GM21447 (cell line): Measurements from ENCODE around the gene REXO1.
A peak's percentile ranks its signal among the peaks of the same experiment; 100 is the strongest.
"Not testable (repeated sequence)": the region's sequence is repeated elsewhere in the genome, so short reads cannot be mapped to it uniquely, and the experiment has no call there.

Source experiments
- ATAC-seq: cut with Tn5 transposase; IDR thresholded peaks from one replicate; pipeline ENCODE4 v1.9.1; 2021; ENCODE audit not compliant: unreplicated experiment

REXO1 gene

DNA sequence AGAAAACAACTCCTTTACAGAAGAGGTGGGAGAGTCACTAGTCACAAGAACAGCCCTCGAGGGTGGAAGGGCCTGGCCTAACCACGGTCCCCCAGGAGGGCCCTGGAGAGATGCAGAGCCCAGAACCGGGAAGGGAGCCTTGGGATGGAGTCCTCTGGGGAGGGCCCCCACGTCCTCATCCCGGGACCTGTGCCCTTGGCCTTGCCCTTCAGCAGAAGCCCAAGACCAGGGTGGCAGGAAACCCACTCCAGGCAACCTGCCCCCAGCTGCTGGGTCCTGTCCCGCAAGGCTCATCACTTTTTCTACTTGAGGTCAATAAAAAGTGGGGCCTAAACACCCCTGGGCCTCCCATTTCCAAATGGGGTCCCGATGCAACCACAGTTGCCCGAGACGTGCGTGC lies 33.9 kb downstream of the REXO1 start:
- no peak for ATAC-seq

DNA sequence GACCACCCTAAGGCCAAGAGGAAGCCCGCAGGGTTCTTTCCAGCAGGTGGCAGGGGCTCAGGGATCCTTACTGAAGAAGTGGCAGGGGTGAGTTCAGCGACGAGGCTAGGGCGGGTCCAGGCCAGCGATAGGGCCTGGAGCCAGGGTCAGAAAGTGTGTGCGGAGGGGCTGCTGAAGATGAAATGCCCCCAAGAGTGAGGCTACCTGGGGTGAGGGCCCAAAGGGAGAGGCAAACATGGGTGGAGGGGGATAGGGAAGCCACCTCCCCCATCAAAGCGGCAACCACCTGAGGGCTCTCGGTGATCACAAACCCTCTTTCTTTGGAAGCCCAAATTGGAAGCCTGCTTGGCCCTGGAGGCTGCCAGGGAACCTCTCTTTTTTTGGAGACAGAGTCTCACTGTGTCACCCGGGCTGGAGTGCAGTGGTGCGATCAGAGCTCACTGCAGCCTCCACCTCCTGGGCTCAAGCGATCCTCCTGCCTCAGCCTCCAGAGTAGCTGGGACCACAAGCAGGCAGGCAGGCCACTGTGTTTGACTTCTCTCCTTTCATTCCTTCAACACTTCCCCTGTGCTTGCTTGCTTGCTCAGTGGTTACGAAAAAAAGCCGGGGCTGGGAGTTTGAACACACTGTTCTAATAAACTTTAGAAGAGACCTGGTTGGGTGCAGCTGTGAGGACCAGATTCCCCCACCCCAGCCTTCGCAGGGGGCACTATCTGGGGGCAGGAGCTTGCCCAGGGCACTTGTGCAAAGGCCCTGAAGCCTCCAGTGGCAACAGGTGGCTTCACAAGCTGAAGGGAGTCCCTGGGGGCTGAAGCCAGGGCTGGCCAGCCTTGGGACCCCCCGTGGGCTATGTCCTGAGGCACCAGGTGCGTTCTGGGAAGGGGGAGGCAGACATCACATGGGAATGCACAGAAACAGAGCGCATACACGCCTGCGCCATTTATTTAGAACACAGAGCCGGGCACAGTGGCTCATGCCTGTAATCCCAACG lies 34.8 kb downstream of the REXO1 start:
- ATAC-seq = no peak

DNA sequence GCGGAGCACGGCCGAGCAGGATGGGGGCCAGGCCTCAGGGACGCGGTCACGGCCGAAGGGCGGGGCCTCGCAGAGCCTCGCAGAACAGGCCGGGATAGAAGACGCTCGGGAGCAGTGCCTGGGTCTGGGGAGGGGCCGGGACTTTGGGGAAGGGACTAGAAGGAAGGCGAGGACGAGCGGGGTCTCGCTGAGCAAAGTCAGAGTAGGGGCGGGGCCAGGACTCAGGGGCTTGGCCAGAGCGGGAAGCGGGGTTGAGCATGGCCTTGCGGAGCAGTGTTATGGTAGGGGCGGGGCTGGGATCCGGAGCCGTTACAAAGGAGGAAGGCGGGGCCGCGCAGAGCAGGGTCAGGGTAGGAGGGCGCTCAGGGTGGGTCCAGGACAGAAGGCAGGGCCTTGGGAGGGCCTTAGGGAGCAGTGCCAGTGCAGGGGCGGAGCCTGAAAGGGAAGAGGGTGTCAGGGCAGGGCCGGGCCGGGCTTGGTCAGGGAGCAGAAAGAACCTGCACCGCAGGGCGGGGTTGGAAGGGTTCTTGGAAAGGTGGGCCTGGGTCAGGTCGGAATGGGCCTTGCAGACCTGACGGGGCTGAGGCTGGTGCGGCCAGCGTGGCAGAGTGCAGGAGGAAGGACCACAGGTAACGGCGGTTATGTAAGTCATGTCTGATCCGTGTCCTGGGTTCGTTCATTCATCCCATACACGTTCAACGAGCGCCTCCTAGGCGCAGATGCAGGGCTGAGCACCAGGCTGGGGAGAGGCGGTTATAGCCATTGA lies 35.7 kb downstream of the REXO1 start:
- ATAC-seq = peak; percentile 85

- no peak for ATAC-seq
These were observed 36.3 kb downstream of the REXO1 start, which contains the start of gene ATP8B3 for GRCh38 chr19:1811942-1812425. Gene ATP8B3 (minus strand): TSS chr19:1812276. CDS start chr19:1811736, 540 bp downstream.

DNA sequence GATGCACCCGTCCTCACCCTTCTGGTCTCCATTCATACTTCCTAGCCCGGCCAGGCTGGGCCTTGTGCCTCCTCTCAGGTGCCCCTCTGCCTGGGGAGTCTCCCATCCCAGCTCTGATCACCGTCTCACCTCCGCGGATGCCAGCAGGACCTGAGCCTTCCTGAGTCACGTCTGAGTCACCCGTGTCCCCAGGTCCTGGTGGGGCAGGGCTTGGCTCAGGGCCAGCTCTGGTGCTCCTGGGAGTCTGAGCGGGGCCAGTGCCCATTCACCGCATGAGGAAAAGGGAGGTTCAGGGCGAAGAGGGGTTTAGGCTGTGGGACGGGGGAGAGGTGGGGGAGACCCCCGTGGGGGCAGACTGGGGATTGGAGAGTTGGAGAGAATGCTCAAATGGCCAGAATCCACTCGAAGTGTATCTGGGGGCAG lies 36.8 kb downstream of the REXO1 start:
- no peak for ATAC-seq

- ATAC-seq = no peak
These were observed 37.7 kb downstream of the REXO1 start for GRCh38 chr19:1810439-1811160.

GRCh38 chr19:1809678-1810077 lies 38.6 kb downstream of the REXO1 start:
- ATAC-seq = no peak

- ATAC-seq = no peak
These were observed 39.9 kb downstream of the REXO1 start for GRCh38 chr19:1808395-1808731.

DNA sequence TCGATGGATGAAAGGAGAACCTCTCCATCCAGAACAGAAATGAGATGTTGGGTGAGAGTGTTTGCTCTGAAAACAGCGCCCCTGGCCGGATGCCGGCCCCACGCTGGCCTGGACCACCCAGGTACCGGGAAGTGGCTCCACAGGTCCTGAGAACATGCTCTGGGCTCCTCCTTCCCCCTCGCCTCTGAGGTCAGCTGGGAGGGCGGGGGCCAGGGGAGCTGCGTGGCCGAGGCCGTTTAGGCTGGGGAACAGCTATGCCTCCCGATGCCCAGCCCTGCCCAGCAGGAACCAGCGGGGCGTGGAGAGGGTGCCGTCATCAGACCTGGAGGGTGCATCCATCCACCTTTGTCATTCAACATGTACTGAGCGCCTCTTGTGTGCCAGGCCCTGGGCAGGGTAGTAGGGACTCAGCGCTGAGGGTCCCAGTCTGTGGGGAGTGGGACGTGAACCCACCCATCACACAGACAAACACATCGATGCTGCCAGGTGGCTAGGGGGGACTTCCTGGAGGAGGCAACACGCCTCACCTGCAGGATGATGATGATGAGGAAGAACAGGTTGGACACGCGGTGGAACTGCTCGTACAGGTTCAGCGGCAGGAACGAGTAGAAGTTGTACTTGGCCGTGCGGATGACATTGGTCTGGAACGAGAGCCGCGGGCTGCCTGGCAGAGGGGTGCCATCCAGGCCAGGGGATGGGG lies 40.4 kb downstream of the REXO1 start:
- no peak for ATAC-seq

GRCh38 chr19:1807030-1807694 lies 41.1 kb downstream of the REXO1 start:
- ATAC-seq = no peak

- no peak for ATAC-seq
These were observed 41.9 kb downstream of the REXO1 start for GRCh38 chr19:1806184-1807029.

GRCh38 chr19:1805401-1806183 lies 42.7 kb downstream of the REXO1 start:
- no peak for ATAC-seq

- ATAC-seq = no peak
These were observed 43.4 kb downstream of the REXO1 start for GRCh38 chr19:1804858-1805257.

- ATAC-seq = no peak
These were observed 48.5 kb downstream of the REXO1 start for GRCh38 chr19:1799695-1800342.

DNA sequence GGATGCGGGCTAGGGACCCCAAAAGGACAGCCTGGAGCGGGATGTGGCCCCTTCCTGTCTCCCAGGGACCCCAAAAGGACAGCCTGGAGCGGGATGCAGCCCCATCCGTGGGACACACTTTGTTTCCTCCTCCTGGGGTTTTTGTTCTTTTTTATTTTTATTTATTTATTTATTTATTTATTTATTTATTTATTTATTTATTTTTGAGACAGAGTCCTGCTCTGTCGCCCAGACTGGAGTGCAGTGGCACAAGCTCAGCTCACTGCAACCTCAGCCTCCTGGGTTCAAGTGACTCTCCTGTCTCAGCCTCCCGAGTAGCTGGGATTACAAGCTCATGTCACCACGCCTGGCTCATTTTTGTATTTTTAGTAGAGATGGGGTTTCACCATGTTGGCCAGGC lies 51.0 kb downstream of the REXO1 start:
- not testable (repeated sequence) for ATAC-seq

- no peak for ATAC-seq
These were observed 51.7 kb downstream of the REXO1 start for GRCh38 chr19:1796395-1797142.
